HG03025 (cell line): ENCODE results near the gene GMDS.

Source experiments
- ATAC-seq: cut with Tn5 transposase; IDR thresholded peaks from one replicate; pipeline ENCODE4 v1.9.1; 2021; ENCODE audit warnings: mild to moderate bottlenecking, moderate library complexity; ENCODE audit not compliant: unreplicated experiment, low FRiP score

GMDS gene

DNA sequence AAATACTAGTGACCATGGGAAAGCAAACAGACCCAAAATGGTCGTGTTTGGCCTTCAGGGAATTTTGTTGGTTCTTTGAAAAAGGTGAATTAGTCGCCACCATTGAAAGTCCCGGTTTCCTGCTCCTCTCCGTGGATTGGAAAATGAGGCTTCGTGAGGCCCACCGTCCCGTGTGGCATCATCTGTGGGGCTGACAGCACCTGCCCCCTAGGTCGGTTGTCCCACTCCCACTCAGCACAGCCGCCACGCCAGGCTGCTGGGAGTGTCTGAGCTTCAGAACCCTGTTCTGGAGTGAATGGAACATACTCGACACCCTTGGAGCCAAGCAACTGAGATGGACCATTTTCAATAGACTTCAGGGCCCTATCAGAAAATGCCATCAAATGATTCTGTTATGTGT is 668.7 kb downstream of the GMDS start:
- ATAC-seq: no peak

GRCh38 chr6:1576166-1576565 is 669.2 kb downstream of the GMDS start:
- ATAC-seq: no peak

GRCh38 chr6:1575210-1576041 is 670.0 kb downstream of the GMDS start:
- no peak for ATAC-seq

DNA sequence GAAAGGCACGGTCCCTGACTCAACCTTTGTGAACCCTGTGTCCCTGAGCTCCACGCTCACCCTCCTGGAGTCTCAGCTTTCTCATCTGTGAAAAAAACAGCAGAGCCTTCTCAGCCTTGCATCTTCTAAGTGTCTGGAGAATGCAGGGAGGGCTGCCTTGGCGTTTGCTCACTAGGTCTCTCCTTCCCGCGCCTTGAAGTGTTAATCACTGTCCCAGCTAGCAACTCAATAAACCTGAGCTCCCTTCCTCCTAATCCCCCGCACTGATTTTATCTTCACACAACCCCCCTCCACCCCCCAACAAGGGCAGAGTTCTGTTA is 670.6 kb downstream of the GMDS start:
- no peak for ATAC-seq

- ATAC-seq: no peak
Observed at GRCh38 chr6:1574083-1574761, 671.2 kb downstream of the GMDS start.
